Stomach (tissue), 9 donors: Measurements from ENCODE around the gene PKN3. TPM values are rescaled to one million over a fixed set of nuclear protein-coding genes. Genes with fewer than 3 reads are reported as not detected.

Experiments used
- DNase-seq, 2 donors: peaks; one replicate each; pipeline versions ENCODE4 v3.0.0 to v3.0.0-alpha.2; 2013 to 2019
- H3K27ac ChIP-seq, 5 donors: fragments of 200-600 bp in 4 of 5; sonication (generic) in 4 of 5; one replicate each; pipeline ENCODE4 v1.5.1; 2013 to 2019; ENCODE audit warnings: mild to moderate bottlenecking in 1 of 5, moderate library complexity in 1 of 5
- H3K27me3 ChIP-seq, 3 donors: fragments of 200-600 bp; sonication (generic); one replicate each; pipeline ENCODE4 v1.5.1; 2017 to 2019; ENCODE audit warnings: mixed run types in 1 of 3
- H3K36me3 ChIP-seq, 4 donors: fragments of 200-600 bp; sonication (generic); 1 replicate in 3 of 4; 2 replicates in 1 of 4; pipeline ENCODE4 v1.5.1; 2016 to 2019
- H3K4me1 ChIP-seq, 4 donors: fragments of 200-600 bp; sonication (generic); one replicate each; pipeline ENCODE4 v1.5.1; 2016 to 2019
- H3K4me3 ChIP-seq, 4 donors: fragments of 200-600 bp; sonication (generic) in 3 of 4; one replicate each; pipeline ENCODE4 v1.5.1; 2016 to 2019; ENCODE audit warnings: mild to moderate bottlenecking in 1 of 4
- H3K9me3 ChIP-seq, 4 donors: fragments of 200-600 bp; sonication (generic); one replicate each; pipeline ENCODE4 v1.5.1; 2016 to 2019
- EP300 ChIP-seq: sonication (generic); formaldehyde crosslinking; IDR thresholded peaks from one replicate; pipeline ENCODE4 v1.6.1; 2017; ENCODE audit warnings: antibody characterized with exemption
- POLR2A ChIP-seq, 4 donors: fragments of 450-650 bp; IDR thresholded peaks; one replicate each; pipeline ENCODE4 v1.6.1; 2016; ENCODE audit warnings: antibody characterized with exemption in 4 of 4, control low read depth in 2 of 4, mild to moderate bottlenecking in 1 of 4, moderate library complexity in 1 of 4
- POLR2AphosphoS5 ChIP-seq, 3 donors: sonication (generic); formaldehyde crosslinking; IDR thresholded peaks; one replicate each; pipeline ENCODE4 v1.6.1; 2016; ENCODE audit warnings: antibody characterized with exemption in 3 of 3
- WGBS, 5 donors: extraction: QIAGEN DNeasy Blood & Tissue Kit in 3 of 5; methylation state at CpG; one replicate each; pipeline versions ENCODE4 v1.1.5 to v1.1.7; 2013 to 2018; 5-methylcytosine and 5-hydroxymethylcytosine counted together
- intact Hi-C: fragments of 100-400 bp; cut with DNase I; formaldehyde crosslinking; loops from one replicate; pipeline ENCODE4 v1.15.1; 2023; ENCODE audit warnings: low total_unique reads
- polyA plus RNA-seq, 3 donors: library from polyadenylated mRNA; stranded (reverse); fragments of 200-250 nt; gene quantifications; one replicate each; pipeline ENCODE4 v1.2.3, GENCODE V29; 2013
- total RNA-seq, 5 donors: library from RNA; depleted of rRNA; stranded (reverse); fragments of >200 nt; gene quantifications; one replicate each; pipeline versions ENCODE4 v1.1.0 to v1.2.3, GENCODE V29; 2014 to 2016
- TF ChIP-seq, protein P1 (sequence below), 7 experiments: fragments of 450-650 bp in 4 of 7; fragments of 200-600 bp in 3 of 7; sonication (generic) in 3 of 7; IDR thresholded peaks; one replicate each; pipeline ENCODE4 v1.5.1; 2016 to 2019; ENCODE audit warnings: antibody characterized with exemption in 7 of 7, control low read depth in 2 of 7, mild to moderate bottlenecking in 1 of 7
- donor health status: healthy with polysubstance abuse.
- donor health status: Bipolar disorder and iron deficiency.
- donor health status: healthy.

Gene PKN3
- total and polyA plus RNA-seq, 8 donors: 5.0 to 23.2 (median 8.5) TPM

GRCh38 chr9:128707446-128707845, 5.1 kb downstream of the PKN3 start:
- WGBS, 5 donors: 93 to 98% (median 95%) methylated on average over 8 of the region's 8 CpGs
- peaks cover 0 to 13% (median 2%) of the 10 kb centered on the region in 4 donors for H3K36me3 ChIP-seq
- no peak overlapping the region for H3K4me3 ChIP-seq
- no peak for DNase-seq
- no peaks in the 10 kb centered on the region for H3K9me3 ChIP-seq
- peaks cover 12 to 17% (median 14%) of the 10 kb centered on the region in 4 donors for H3K4me1 ChIP-seq
- TF ChIP-seq POLR2A (IDR thresholded peaks at IDR 0.05) (no peak), POLR2AphosphoS5 (IDR thresholded peaks at IDR 0.05) (no peak), EP300 (no peak)
- TF ChIP-seq, protein P1, sequence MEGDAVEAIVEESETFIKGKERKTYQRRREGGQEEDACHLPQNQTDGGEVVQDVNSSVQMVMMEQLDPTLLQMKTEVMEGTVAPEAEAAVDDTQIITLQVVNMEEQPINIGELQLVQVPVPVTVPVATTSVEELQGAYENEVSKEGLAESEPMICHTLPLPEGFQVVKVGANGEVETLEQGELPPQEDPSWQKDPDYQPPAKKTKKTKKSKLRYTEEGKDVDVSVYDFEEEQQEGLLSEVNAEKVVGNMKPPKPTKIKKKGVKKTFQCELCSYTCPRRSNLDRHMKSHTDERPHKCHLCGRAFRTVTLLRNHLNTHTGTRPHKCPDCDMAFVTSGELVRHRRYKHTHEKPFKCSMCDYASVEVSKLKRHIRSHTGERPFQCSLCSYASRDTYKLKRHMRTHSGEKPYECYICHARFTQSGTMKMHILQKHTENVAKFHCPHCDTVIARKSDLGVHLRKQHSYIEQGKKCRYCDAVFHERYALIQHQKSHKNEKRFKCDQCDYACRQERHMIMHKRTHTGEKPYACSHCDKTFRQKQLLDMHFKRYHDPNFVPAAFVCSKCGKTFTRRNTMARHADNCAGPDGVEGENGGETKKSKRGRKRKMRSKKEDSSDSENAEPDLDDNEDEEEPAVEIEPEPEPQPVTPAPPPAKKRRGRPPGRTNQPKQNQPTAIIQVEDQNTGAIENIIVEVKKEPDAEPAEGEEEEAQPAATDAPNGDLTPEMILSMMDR (IDR thresholded peaks at IDR 0.05): no peak
- no peak overlapping the region for H3K27ac ChIP-seq
- H3K27me3 ChIP-seq: no peaks in the 10 kb centered on the region
- intact Hi-C loops: no loop called here

GRCh38 chr9:128712451-128713410, 10.4 kb downstream of the PKN3 start:
- intact Hi-C loops: no loop called here
- H3K4me3 ChIP-seq: no peak overlapping the region
- H3K4me1 ChIP-seq: no peaks in the 10 kb centered on the region
- no peaks in the 10 kb centered on the region for H3K27me3 ChIP-seq
- 93 to 95% (median 94%) methylated on average over 12 to 26 of the region's 26 CpGs for WGBS, 5 donors
- no peak for DNase-seq
- H3K9me3 ChIP-seq: no peaks in the 10 kb centered on the region
- no peak overlapping the region for H3K27ac ChIP-seq
- no peak for TF ChIP-seq EP300
- H3K36me3 ChIP-seq: peaks cover 0 to 28% (median 17%) of the 10 kb centered on the region in 4 donors

DNA sequence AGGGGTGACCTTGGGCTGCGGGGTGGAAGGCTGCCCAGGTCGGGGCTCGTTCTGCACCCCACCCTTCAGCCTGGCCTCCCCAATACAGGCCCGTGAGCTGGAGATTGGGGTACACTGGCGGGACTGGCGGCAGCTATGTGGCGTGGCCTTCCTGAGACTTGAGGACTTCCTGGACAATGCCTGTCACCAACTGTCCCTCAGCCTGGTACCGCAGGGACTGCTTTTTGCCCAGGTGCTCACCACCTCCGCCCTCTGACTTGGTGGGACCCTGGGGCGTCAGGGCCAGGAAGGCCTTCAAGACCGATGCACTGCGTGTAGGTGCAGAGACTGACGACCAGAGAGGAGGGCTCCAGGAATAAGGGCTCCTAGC, 11.1 kb downstream of the PKN3 start:
- Histone ChIP-seq H3K9me3 (no peaks in the 10 kb centered on the region), H3K4me1 (no peaks in the 10 kb centered on the region), H3K27ac (no peak overlapping the region), H3K27me3 (no peaks in the 10 kb centered on the region), H3K4me3 (no peak overlapping the region), H3K36me3 (peaks cover 0 to 28% (median 17%) of the 10 kb centered on the region in 4 donors)
- intact Hi-C loops: no loop called here
- no peak for DNase-seq
- TF ChIP-seq POLR2AphosphoS5 (IDR thresholded peaks at IDR 0.05) (no peak), POLR2A (IDR thresholded peaks at IDR 0.05) (no peak), EP300 (no peak)
- TF ChIP-seq, protein P1 (IDR thresholded peaks at IDR 0.05): no peak
- 89 to 94% (median 93%) methylated on average over 6 to 13 of the region's 13 CpGs for WGBS, 5 donors

- WGBS, 5 donors: 92 to 97% (median 93%) methylated on average over 15 to 19 of the region's 19 CpGs
- no peak overlapping the region for H3K4me3 ChIP-seq
- no peak for DNase-seq
- TF ChIP-seq, protein P1 (IDR thresholded peaks at IDR 0.05): no peak
- TF ChIP-seq POLR2A (IDR thresholded peaks at IDR 0.05) (no peak), EP300 (no peak), POLR2AphosphoS5 (IDR thresholded peaks at IDR 0.05) (no peak)
- H3K27me3 ChIP-seq: no peaks in the 10 kb centered on the region
- H3K9me3 ChIP-seq: no peaks in the 10 kb centered on the region
- H3K4me1 ChIP-seq: peaks cover 0 to 1% (median 0%) of the 10 kb centered on the region in 4 donors
- H3K27ac ChIP-seq: no peak overlapping the region
- intact Hi-C loops: no loop called here
- H3K36me3 ChIP-seq: peaks cover 0 to 28% (median 17%) of the 10 kb centered on the region in 4 donors
Observed at GRCh38 chr9:128713941-128714573, 11.8 kb downstream of the PKN3 start.
